Esophagus squamous epithelium (tissue), 4 donors: ENCODE data around the gene SOX11.

Source experiments
- CTCF ChIP-seq, 6 experiments: fragments of 450-650 bp in 4 of 6; fragments of 200-600 bp in 2 of 6; sonication (generic) in 2 of 6; IDR thresholded peaks; one replicate each; pipeline ENCODE4 v1.5.1; 2016 to 2019; ENCODE audit warnings: antibody characterized with exemption in 6 of 6, mild to moderate bottlenecking in 4 of 6, moderate library complexity in 4 of 6
- POLR2A ChIP-seq, 4 donors: fragments of 450-650 bp; IDR thresholded peaks; one replicate each; pipeline ENCODE4 v1.6.1; 2017; ENCODE audit warnings: antibody characterized with exemption in 4 of 4, mild to moderate bottlenecking in 4 of 4, moderate library complexity in 3 of 4

GRCh38 chr2:5691221-5691984, 781 bp upstream of the SOX11 start:
- TF ChIP-seq CTCF (IDR thresholded peaks at IDR 0.05) (no peak), POLR2A (IDR thresholded peaks at IDR 0.05) (no peak)
